GM23338 (cell line): Measurements from ENCODE around the gene SLC25A48.

Source experiments
- POLR2AphosphoS5 ChIP-seq: IDR thresholded peaks from 2 replicates; pipeline ENCODE4 v1.6.1; 2016; ENCODE audit warnings: antibody characterized with exemption, low read depth
- TF ChIP-seq, protein P1 (sequence below), 2 experiments: fragments of 200-600 bp in 1 of 2; sonication (generic) in 1 of 2; conservative IDR thresholded peaks; 2 replicates each; pipeline versions ENCODE4 v1.5.1 to v1.6.1; 2016 to 2017; ENCODE audit warnings: antibody characterized with exemption in 2 of 2, low read depth in 2 of 2, mild to moderate bottlenecking in 2 of 2, moderate library complexity in 1 of 2

DNA sequence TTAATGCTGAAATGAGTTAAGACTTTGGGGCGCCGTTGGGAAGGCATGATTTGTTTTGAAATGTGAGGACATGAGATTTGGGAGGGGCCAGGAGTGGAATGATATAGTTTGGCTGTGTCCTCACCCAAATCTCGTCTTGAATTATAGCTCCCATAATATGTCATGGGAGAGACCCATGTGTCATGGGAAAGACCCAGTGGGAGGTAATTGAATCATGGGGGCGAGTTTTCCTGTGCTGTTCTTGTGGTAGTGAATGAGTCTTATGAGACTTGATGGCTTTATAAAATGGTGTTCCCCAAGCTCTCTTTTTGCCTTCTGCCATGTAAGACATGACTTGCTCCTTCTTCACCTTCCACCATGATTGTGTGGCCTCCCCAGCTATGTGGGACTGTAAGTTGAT is 5.1 kb downstream of the SLC25A48 start:
- TF ChIP-seq, protein P1, sequence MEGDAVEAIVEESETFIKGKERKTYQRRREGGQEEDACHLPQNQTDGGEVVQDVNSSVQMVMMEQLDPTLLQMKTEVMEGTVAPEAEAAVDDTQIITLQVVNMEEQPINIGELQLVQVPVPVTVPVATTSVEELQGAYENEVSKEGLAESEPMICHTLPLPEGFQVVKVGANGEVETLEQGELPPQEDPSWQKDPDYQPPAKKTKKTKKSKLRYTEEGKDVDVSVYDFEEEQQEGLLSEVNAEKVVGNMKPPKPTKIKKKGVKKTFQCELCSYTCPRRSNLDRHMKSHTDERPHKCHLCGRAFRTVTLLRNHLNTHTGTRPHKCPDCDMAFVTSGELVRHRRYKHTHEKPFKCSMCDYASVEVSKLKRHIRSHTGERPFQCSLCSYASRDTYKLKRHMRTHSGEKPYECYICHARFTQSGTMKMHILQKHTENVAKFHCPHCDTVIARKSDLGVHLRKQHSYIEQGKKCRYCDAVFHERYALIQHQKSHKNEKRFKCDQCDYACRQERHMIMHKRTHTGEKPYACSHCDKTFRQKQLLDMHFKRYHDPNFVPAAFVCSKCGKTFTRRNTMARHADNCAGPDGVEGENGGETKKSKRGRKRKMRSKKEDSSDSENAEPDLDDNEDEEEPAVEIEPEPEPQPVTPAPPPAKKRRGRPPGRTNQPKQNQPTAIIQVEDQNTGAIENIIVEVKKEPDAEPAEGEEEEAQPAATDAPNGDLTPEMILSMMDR (conservative IDR thresholded peaks at IDR 0.05; ENCODE audit: low read depth in 2 of 2) = no peak
- no peak for TF ChIP-seq POLR2AphosphoS5
